ENCODE measurements around the gene KRT79.

DNA sequence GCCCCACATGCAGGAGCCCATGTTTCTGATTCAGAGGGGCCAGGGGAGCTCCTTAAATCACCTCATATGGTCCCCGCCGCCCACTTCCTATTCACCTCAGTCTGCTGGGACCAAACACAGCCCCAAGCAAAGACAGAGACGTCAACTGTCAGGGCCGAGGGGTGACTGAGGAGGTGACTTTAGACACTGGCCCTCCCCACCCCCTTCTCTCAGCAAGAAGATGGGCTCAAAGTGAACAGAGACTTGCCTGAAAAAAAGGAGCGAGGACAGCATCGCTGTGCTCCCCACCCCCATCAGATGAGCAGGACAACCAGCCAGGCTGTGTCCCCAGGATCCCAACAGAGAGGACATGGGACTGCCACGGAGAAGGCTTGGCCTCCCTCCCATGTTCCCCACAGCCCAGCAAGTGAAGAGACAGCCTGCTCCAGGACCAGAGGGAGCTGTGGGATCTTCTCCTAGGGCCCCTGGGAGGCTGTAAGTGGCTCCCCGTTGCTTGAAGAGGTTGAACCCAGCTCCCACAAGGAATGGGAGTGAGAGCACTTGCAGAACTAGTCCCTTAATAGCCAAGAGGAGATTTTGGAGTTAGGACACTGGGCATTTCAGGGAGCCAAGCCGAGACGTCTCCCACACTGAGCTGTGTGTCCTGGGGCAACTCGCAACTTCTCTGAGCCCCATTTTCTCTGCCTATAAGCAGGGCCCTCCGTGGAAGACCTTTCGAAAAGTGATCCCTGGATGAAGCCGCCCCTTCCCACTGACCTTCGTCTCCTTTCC lies 1.3 kb upstream of the KRT79 start:
- TF ChIP-seq TCF7L2 (IDR thresholded peaks at IDR 0.05; ENCODE audit: low read depth, low read length) (no peak), POLR2AphosphoS5 (IDR thresholded peaks at IDR 0.05; ENCODE audit: low read depth, low read length) (no peak)
- TF ChIP-seq, protein P1, sequence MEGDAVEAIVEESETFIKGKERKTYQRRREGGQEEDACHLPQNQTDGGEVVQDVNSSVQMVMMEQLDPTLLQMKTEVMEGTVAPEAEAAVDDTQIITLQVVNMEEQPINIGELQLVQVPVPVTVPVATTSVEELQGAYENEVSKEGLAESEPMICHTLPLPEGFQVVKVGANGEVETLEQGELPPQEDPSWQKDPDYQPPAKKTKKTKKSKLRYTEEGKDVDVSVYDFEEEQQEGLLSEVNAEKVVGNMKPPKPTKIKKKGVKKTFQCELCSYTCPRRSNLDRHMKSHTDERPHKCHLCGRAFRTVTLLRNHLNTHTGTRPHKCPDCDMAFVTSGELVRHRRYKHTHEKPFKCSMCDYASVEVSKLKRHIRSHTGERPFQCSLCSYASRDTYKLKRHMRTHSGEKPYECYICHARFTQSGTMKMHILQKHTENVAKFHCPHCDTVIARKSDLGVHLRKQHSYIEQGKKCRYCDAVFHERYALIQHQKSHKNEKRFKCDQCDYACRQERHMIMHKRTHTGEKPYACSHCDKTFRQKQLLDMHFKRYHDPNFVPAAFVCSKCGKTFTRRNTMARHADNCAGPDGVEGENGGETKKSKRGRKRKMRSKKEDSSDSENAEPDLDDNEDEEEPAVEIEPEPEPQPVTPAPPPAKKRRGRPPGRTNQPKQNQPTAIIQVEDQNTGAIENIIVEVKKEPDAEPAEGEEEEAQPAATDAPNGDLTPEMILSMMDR (IDR thresholded peaks at IDR 0.05) = no peak
- TF ChIP-seq, protein P2, sequence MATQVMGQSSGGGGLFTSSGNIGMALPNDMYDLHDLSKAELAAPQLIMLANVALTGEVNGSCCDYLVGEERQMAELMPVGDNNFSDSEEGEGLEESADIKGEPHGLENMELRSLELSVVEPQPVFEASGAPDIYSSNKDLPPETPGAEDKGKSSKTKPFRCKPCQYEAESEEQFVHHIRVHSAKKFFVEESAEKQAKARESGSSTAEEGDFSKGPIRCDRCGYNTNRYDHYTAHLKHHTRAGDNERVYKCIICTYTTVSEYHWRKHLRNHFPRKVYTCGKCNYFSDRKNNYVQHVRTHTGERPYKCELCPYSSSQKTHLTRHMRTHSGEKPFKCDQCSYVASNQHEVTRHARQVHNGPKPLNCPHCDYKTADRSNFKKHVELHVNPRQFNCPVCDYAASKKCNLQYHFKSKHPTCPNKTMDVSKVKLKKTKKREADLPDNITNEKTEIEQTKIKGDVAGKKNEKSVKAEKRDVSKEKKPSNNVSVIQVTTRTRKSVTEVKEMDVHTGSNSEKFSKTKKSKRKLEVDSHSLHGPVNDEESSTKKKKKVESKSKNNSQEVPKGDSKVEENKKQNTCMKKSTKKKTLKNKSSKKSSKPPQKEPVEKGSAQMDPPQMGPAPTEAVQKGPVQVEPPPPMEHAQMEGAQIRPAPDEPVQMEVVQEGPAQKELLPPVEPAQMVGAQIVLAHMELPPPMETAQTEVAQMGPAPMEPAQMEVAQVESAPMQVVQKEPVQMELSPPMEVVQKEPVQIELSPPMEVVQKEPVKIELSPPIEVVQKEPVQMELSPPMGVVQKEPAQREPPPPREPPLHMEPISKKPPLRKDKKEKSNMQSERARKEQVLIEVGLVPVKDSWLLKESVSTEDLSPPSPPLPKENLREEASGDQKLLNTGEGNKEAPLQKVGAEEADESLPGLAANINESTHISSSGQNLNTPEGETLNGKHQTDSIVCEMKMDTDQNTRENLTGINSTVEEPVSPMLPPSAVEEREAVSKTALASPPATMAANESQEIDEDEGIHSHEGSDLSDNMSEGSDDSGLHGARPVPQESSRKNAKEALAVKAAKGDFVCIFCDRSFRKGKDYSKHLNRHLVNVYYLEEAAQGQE (IDR thresholded peaks at IDR 0.05; ENCODE audit: insufficient read depth in 1 of 2, low read depth in 2 of 2, low read length in 1 of 2) = no peak

Data from Panc1 (cell line).